HepG2 (cell line): ENCODE measurements around the gene PAFAH1B2. TPM values are rescaled to one million over a fixed set of nuclear protein-coding genes. Genes with fewer than 3 reads are reported as not detected.

Experiments
- ATAC-seq: fragments of 200-7000 bp; cut with Tn5 transposase; 3 replicates; pipeline ENCODE4 v1.9.1; 2020; ENCODE audit warnings: mild to moderate bottlenecking, moderate library complexity
- BruUV-seq: library from RNA; stranded (reverse); fragments of 400-500 nt; replicated peaks from 2 replicates; lab custom pipeline; 2021; lab: Mats Ljungman, UMichigan
- CTCF ChIA-PET: fragments of 300-600 bp; formaldehyde crosslinking; extraction: SDS; loops from one replicate; lab custom pipeline; 2021; ENCODE audit warnings: low total read pairs, inconsistent platforms, low intra/inter-chr PET ratio; lab: Yijun Ruan, JAX
- POLR2A ChIA-PET: fragments of 350-600 bp; sonication (Branson Sonifier 250); formaldehyde crosslinking; loops from one replicate; lab custom pipeline; 2020; ENCODE audit warnings: antibody characterized with exemption, inconsistent platforms; lab: Yijun Ruan, JAX
- DNase-seq: peaks from one replicate; pipeline ENCODE4 v3.0.0-alpha.2; 2015; ENCODE audit warnings: low spot score
- FAIRE-seq: peaks from 3 replicates; lab custom pipeline; 2011; peaks lifted over from hg19 to GRCh38; lab: Jason Lieb, UNC
- H2AFZ ChIP-seq: one replicate; pipeline ENCODE4 v1.6.1; 2011; ENCODE audit warnings: low read length, inconsistent platforms
- H3K27ac ChIP-seq: fragments of 300-600 bp; 3 replicates; pipeline ENCODE4 v1.8.0; 2011; ENCODE audit warnings: mixed run types, mild to moderate bottlenecking, mixed read lengths, low read length, inconsistent platforms; ENCODE audit not compliant: insufficient read depth; ENCODE audit errors: extremely low read length
- H3K27me3 ChIP-seq, 2 experiments: fragments of 200-600 bp in 1 of 2; 2 replicates in 1 of 2; 3 replicates in 1 of 2; pipeline versions ENCODE4 v1.6.0 to v1.8.0; 2011; ENCODE audit warnings: low read length in 2 of 2, mild to moderate bottlenecking in 2 of 2, moderate library complexity in 2 of 2, inconsistent platforms in 1 of 2; ENCODE audit not compliant: insufficient read depth in 2 of 2, control insufficient read depth in 1 of 2
- H3K36me3 ChIP-seq, 2 experiments: fragments of 200-600 bp in 1 of 2; replicated peaks in 1 of 2; 2 replicates in 1 of 2; 3 replicates in 1 of 2; pipeline versions ENCODE4 v1.5.1 to v1.8.0; 2011; ENCODE audit warnings: low read length in 2 of 2, inconsistent platforms in 1 of 2; ENCODE audit not compliant: insufficient read depth in 2 of 2, control insufficient read depth in 1 of 2
- H3K4me1 ChIP-seq: 2 replicates; pipeline ENCODE4 v1.5.1; 2012; ENCODE audit warnings: low read length, inconsistent platforms; ENCODE audit not compliant: insufficient read depth
- H3K4me2 ChIP-seq: 2 replicates; pipeline ENCODE4 v1.6.0; 2011; ENCODE audit warnings: low read depth, low read length, inconsistent platforms
- H3K4me3 ChIP-seq, 3 experiments: fragments of 200-600 bp in 1 of 3; sonication (generic), shearing (Covaris generic) in 1 of 3; replicated peaks in 1 of 3; 2 replicates each; pipeline ENCODE4 v1.5.1; 2011 to 2016; ENCODE audit warnings: low read length in 3 of 3, inconsistent platforms in 2 of 3, low read depth in 2 of 3, mild to moderate bottlenecking in 2 of 3, control low read depth in 1 of 3, mixed read lengths in 1 of 3; ENCODE audit not compliant: insufficient read depth in 1 of 3
- H3K79me2 ChIP-seq: one replicate; pipeline ENCODE4 v1.6.1; 2011; ENCODE audit warnings: low read length, inconsistent platforms; ENCODE audit not compliant: insufficient read depth
- H3K9ac ChIP-seq: 2 replicates; pipeline ENCODE4 v1.6.0; 2011; ENCODE audit warnings: mild to moderate bottlenecking, low read depth, low read length, inconsistent platforms; ENCODE audit not compliant: insufficient read depth
- H3K9me3 ChIP-seq: 2 replicates; pipeline ENCODE4 v1.5.1; 2012; ENCODE audit warnings: mild to moderate bottlenecking, low read length
- H4K20me1 ChIP-seq: 2 replicates; pipeline ENCODE4 v1.6.0; 2011; ENCODE audit warnings: inconsistent platforms, mild to moderate bottlenecking, low read length, moderate library complexity; ENCODE audit not compliant: insufficient read depth
- CBX5 ChIP-seq: sonication (generic); formaldehyde crosslinking; IDR thresholded peaks from 2 replicates; pipeline ENCODE4 v1.4.0; 2020; ENCODE audit warnings: missing genetic modification reagents, borderline replicate concordance
- DMAP1 ChIP-seq: IDR thresholded peaks from 2 replicates; pipeline ENCODE4 v1.6.1; 2016
- E2F5 ChIP-seq: sonication (generic); formaldehyde crosslinking; conservative IDR thresholded peaks from 2 replicates; pipeline ENCODE4 v1.4.0; 2020; ENCODE audit warnings: missing genetic modification reagents
- FLYWCH1 ChIP-seq: sonication (generic); formaldehyde crosslinking; IDR thresholded peaks from 2 replicates; pipeline ENCODE4 v1.8.1; 2023; ENCODE audit warnings: mild to moderate bottlenecking, missing genetic modification reagents
- IRF2 ChIP-seq: IDR thresholded peaks from 2 replicates; pipeline ENCODE4 v1.6.1; 2018; ENCODE audit warnings: missing genetic modification reagents, missing compliant biosample characterization
- MXD4 ChIP-seq: IDR thresholded peaks from 2 replicates; pipeline ENCODE4 v1.6.1; 2016; ENCODE audit warnings: mild to moderate bottlenecking, missing biosample characterization, missing genetic modification reagents
- MXI1 ChIP-seq: IDR thresholded peaks from 3 replicates; pipeline ENCODE4 v1.6.1; 2012; ENCODE audit warnings: low read depth, low read length, inconsistent platforms, borderline replicate concordance
- RORA ChIP-seq: sonication (generic); formaldehyde crosslinking; IDR thresholded peaks from 2 replicates; pipeline ENCODE4 v1.5.0; 2020; ENCODE audit warnings: mild to moderate bottlenecking, missing genetic modification reagents, moderate library complexity
- SRSF1 ChIP-seq: fragments of 200-400 bp; formaldehyde crosslinking; optimal IDR thresholded peaks from 2 replicates; pipeline ENCODE3; 2017; ENCODE audit warnings: mild to moderate bottlenecking, low read depth, low read length, moderate library complexity
- TBX2 ChIP-seq: sonication (generic); formaldehyde crosslinking; IDR thresholded peaks from 2 replicates; pipeline ENCODE4 v1.5.0; 2020; ENCODE audit warnings: missing genetic modification reagents, mild to moderate bottlenecking, borderline replicate concordance
- YEATS2 ChIP-seq: sonication (generic); formaldehyde crosslinking; IDR thresholded peaks from 2 replicates; pipeline ENCODE4 v1.4.0; 2020; ENCODE audit warnings: missing genetic modification reagents, borderline replicate concordance
- ZNF280B ChIP-seq: sonication (generic); formaldehyde crosslinking; IDR thresholded peaks from 2 replicates; pipeline ENCODE4 v1.5.0; 2020; ENCODE audit warnings: missing genetic modification reagents, mild to moderate bottlenecking, borderline replicate concordance
- ZNF280D ChIP-seq: sonication (generic); formaldehyde crosslinking; IDR thresholded peaks from 2 replicates; pipeline ENCODE4 v1.5.1; 2020; ENCODE audit warnings: mild to moderate bottlenecking, missing genetic modification reagents
- ZNF510 ChIP-seq: sonication (generic); formaldehyde crosslinking; IDR thresholded peaks from 2 replicates; pipeline ENCODE4 v1.4.0; 2020; ENCODE audit warnings: low read depth, mild to moderate bottlenecking, missing genetic modification reagents
- ZNF597 ChIP-seq: sonication (generic); formaldehyde crosslinking; IDR thresholded peaks from 2 replicates; pipeline ENCODE4 v1.5.0; 2020; ENCODE audit warnings: missing genetic modification reagents
- ZNF598 ChIP-seq: sonication (generic); formaldehyde crosslinking; IDR thresholded peaks from 2 replicates; pipeline ENCODE4 v1.5.1; 2020; ENCODE audit warnings: mild to moderate bottlenecking, missing genetic modification reagents, borderline replicate concordance
- ZNF776 ChIP-seq: sonication (generic); formaldehyde crosslinking; IDR thresholded peaks from 2 replicates; pipeline ENCODE4 v1.4.0; 2020; ENCODE audit warnings: mild to moderate bottlenecking, missing genetic modification reagents
- WGBS: methylation state at CpG from one replicate; pipeline ENCODE4 v1.1.6; 2017; ENCODE audit warnings: low lambda C conversion rate; 5-methylcytosine and 5-hydroxymethylcytosine counted together
- in situ Hi-C: cut with HindIII; loops from 2 replicates; pipeline ENCODE4 v1.10.0; 2017; ENCODE audit warnings: low pct_unique_long_range_greater_than_20kb; ENCODE audit not compliant: extremely low pct_ligation_motif_present
- intact Hi-C: fragments of 100-400 bp; cut with micrococcal nuclease; formaldehyde crosslinking; loops from one replicate; pipeline ENCODE4 v1.10.0; 2022; ENCODE audit not compliant: unreplicated experiment
- polyA plus RNA-seq, 8 experiments: library from polyadenylated mRNA; depleted of rRNA in 3 of 8; stranded (reverse) in 7 of 8; unstranded in 1 of 8; fragments of >200 nt; fragmentation: Illumina TruSeq in 4 of 8; extraction: Trizol in 4 of 8; gene quantifications; 2 replicates each; pipeline versions ENCODE4 v1.2.1 to v1.2.3, GENCODE V29; 2011 to 2016; ENCODE audit warnings: low read depth in 4 of 8, missing spikeins in 1 of 8, mixed read lengths in 1 of 8; ENCODE audit not compliant: insufficient read depth in 1 of 8
- total RNA-seq, 5 experiments: library from RNA; depleted of rRNA; stranded (reverse); fragments of >200 nt; fragmentation: Illumina TruSeq; extraction: Trizol; gene quantifications; 2 replicates each; pipeline ENCODE4 v1.2.3, GENCODE V29; 2016; ENCODE audit warnings: low read depth in 1 of 5

PAFAH1B2 gene
- total and polyA plus RNA-seq, 2 of the 13 experiments (the other 11 are each of a cell fraction or from before 2014, with no cell fraction given), result 28.8 to 104 TPM

- TF ChIP-seq FLYWCH1 (CRISPR knock-in tag) (no peak), TBX2 (no peak)
Observed at GRCh38 chr11:117210620-117211019, 66.5 kb downstream of the PAFAH1B2 start (continued).

- H4K20me1 ChIP-seq, result no peaks in the 10 kb centered on the region
- no TSS peak for BruUV-seq
- H3K9me3 ChIP-seq, result no peaks in the 10 kb centered on the region
- H3K4me2 ChIP-seq, result no peak overlapping the region
- H2AFZ ChIP-seq, result no peak overlapping the region
- intact Hi-C loops, result no loop called here
- DNase-seq (no peak), ATAC-seq (no peak), FAIRE-seq (no peak)
- H3K27ac ChIP-seq, result no peak overlapping the region
- no peak overlapping the region for H3K9ac ChIP-seq
- H3K27me3 ChIP-seq, result no peaks in the 10 kb centered on the region
- H3K79me2 ChIP-seq, result no peaks in the 10 kb centered on the region
- ChIA-PET CTCF (no interaction called here), POLR2A (interaction anchor here (0.7 kb wide), 1 partner anchor 449 kb away, joined by 3 read pairs; no protein-coding TSS in a partner anchor)
- H3K4me3 ChIP-seq, result no peak overlapping the region
- H3K36me3 ChIP-seq, result peaks cover 0 to 5% of the 10 kb centered on the region in 2 experiments; a peak in 1 of 5 replicates
- WGBS, result 84% methylated on average over 11 of the region's 11 CpGs
- in situ Hi-C loops, result no loop called here
- H3K4me1 ChIP-seq, result peaks cover 9% of the 10 kb centered on the region; the same call in 1 of the 2 replicates
- no peak for TF ChIP-seq ZNF280B (CRISPR knock-in tag)
- no peak for TF ChIP-seq RORA
- TF ChIP-seq YEATS2 (CRISPR knock-in tag), result no peak
- no peak for TF ChIP-seq ZNF510 (CRISPR knock-in tag)
- TF ChIP-seq DMAP1 (CRISPR knock-in tag), result no peak
- no peak for TF ChIP-seq CBX5 (CRISPR knock-in tag)
- TF ChIP-seq E2F5, result no peak
- TF ChIP-seq MXD4, result no peak
- TF ChIP-seq ZNF280D, result no peak
- no peak for TF ChIP-seq IRF2 (CRISPR knock-in tag)
- no peak for TF ChIP-seq MXI1
- no peak for TF ChIP-seq ZNF597
- no peak for TF ChIP-seq SRSF1
- no peak for TF ChIP-seq ZNF776 (CRISPR knock-in tag)
- TF ChIP-seq ZNF598 (CRISPR knock-in tag), result no peak
Observed at GRCh38 chr11:117212697-117213355, 68.7 kb downstream of the PAFAH1B2 start.
